DOHH2 (cell line): ENCODE measurements around the gene ZNF491.

ENCODE experiments used
- EZH2phosphoT487 ChIP-seq: fragments of 200-600 bp; sonication (generic); IDR thresholded peaks from 2 replicates; pipeline ENCODE4 v1.6.1; 2017; ENCODE audit warnings: borderline replicate concordance, mild to moderate bottlenecking, antibody characterized with exemption, low read length, moderate library complexity, mixed read lengths
- TF ChIP-seq, protein P1 (sequence below): fragments of 200-600 bp; sonication (generic); IDR thresholded peaks from one replicate; pipeline ENCODE4 v1.5.1; 2014; ENCODE audit warnings: antibody characterized with exemption, mild to moderate bottlenecking, low read depth, low read length; ENCODE audit not compliant: poor library complexity, severe bottlenecking

DNA sequence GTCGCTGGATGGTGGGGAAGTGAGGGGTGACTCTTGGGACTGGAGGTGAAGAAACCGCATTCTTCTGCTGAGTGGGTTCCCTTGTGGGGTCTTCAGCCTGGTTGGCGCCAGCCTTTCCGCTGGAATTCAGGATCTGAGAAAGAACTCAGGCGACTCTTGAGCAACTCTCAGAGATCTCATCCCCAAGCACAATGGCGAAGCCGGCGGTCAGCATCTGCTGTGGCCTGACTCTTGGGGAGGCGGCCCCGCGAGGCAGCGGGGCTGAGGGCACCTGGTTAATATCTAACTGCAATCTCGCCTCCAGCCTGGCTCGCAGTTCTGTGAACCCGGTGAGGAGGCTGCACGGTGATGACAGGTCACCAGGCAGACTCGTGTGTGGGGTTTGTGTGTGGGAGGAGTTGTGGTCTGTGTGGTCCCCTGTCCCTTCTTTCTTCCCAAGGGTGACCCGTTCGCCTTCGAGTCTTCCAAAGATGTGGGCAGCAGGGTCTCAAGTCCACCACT lies 30.6 kb upstream of the ZNF491 start:
- TF ChIP-seq, protein P1, sequence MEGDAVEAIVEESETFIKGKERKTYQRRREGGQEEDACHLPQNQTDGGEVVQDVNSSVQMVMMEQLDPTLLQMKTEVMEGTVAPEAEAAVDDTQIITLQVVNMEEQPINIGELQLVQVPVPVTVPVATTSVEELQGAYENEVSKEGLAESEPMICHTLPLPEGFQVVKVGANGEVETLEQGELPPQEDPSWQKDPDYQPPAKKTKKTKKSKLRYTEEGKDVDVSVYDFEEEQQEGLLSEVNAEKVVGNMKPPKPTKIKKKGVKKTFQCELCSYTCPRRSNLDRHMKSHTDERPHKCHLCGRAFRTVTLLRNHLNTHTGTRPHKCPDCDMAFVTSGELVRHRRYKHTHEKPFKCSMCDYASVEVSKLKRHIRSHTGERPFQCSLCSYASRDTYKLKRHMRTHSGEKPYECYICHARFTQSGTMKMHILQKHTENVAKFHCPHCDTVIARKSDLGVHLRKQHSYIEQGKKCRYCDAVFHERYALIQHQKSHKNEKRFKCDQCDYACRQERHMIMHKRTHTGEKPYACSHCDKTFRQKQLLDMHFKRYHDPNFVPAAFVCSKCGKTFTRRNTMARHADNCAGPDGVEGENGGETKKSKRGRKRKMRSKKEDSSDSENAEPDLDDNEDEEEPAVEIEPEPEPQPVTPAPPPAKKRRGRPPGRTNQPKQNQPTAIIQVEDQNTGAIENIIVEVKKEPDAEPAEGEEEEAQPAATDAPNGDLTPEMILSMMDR, result no peak
- no peak for TF ChIP-seq EZH2phosphoT487
